ENCODE results near the gene TAOK1.

Gene TAOK1

DNA sequence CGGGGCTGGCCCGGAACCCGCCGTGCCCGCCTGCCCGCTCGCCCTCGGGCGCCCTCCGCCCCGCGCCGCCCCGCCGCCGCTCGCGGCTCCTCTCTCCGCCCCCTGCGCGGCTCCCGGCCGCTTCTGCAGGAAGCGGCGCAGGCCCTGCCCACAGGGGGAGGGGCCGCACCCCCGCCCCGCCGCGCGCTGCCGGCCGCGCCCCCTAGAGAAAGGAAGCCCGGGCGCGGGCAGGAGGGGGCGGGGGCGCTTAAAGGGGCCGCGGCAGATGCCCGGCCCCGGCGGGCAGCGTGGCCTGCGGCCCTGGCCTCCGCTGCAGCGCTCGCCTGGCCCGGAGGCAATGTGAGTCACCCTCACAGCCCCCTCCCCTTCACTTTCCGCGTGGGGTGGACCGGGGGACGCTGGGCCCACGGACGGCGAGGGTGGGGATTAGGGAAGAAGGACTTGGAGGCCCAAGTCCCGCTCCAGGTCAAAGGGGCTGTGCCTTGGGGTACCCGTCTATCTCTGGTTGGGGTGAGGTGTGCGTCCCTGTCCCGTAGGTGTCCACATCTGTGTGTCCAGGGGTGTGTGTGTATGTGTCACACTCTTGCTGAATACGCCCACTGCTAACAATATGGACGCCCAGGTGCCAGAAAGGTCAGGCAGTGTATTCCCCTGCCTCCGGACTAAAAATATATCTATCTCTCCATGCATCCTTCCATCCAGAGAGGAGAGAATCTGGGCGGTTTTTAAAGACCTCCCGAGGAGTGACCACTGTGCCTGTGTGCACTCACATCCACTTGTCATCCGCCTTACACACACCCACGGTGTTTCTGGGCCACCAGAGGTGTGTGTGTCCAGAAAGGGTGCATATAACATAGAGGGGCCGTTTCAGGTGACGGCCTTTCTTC, 199.6 kb downstream of the TAOK1 start, which contains the start of gene GIT1 (continued):
- TF ChIP-seq ZNF518A (tag by site-specific recombination; conservative IDR thresholded peaks at IDR 0.05; ENCODE audit: low read depth) (no peak), RBAK (tag by site-specific recombination; IDR thresholded peaks at IDR 0.05) (no peak), ZNF16 (tag by site-specific recombination; IDR thresholded peaks at IDR 0.05; ENCODE audit: low read depth) (no peak), KLF9 (tag by site-specific recombination; IDR thresholded peaks at IDR 0.05; ENCODE audit: low read depth) (peak; percentile 44), GLIS1 (tag by site-specific recombination; IDR thresholded peaks at IDR 0.05) (no peak; the same call in 1 of the 2 replicates), ZFP3 (tag by site-specific recombination; IDR thresholded peaks at IDR 0.05; ENCODE audit: low read depth) (no peak), ZBTB26 (tag by site-specific recombination; optimal IDR thresholded peaks at IDR 0.05) (peak; percentile 49), ZNF707 (tag by site-specific recombination; IDR thresholded peaks at IDR 0.05) (no peak), ZNF610 (tag by site-specific recombination; IDR thresholded peaks at IDR 0.05; ENCODE audit: borderline replicate concordance) (no peak), ZNF157 (tag by site-specific recombination; IDR thresholded peaks at IDR 0.05) (no peak), ZNF112 (tag by site-specific recombination; IDR thresholded peaks at IDR 0.05) (no peak), ZNF169 (tag by site-specific recombination; IDR thresholded peaks at IDR 0.05) (no peak), ZNF510 (tag by site-specific recombination; IDR thresholded peaks at IDR 0.05; ENCODE audit: insufficient replicate concordance) (no peak), ZNF561 (tag by site-specific recombination; IDR thresholded peaks at IDR 0.05; ENCODE audit: borderline replicate concordance) (no peak), ZNF596 (tag by site-specific recombination; IDR thresholded peaks at IDR 0.05) (peak; percentile 11; the same call in 1 of the 2 replicates), HOXA7 (CRISPR knock-in tag; IDR thresholded peaks at IDR 0.05; ENCODE audit: borderline replicate concordance) (no peak), ZNF521 (tag by site-specific recombination; IDR thresholded peaks at IDR 0.05) (no peak), ZNF530 (tag by site-specific recombination; IDR thresholded peaks at IDR 0.05; ENCODE audit: low read depth) (no peak), ZNF266 (tag by site-specific recombination; IDR thresholded peaks at IDR 0.05; ENCODE audit: low read depth) (no peak), ZSCAN30 (tag by site-specific recombination; IDR thresholded peaks at IDR 0.05) (peak; percentile 62), ZNF664 (tag by site-specific recombination; IDR thresholded peaks at IDR 0.05) (no peak), ZNF274 (IDR thresholded peaks at IDR 0.05; ENCODE audit: low read length) (no peak), ZNF274 (tag by site-specific recombination; IDR thresholded peaks at IDR 0.05; ENCODE audit: borderline replicate concordance) (no peak), ZNF184 (tag by site-specific recombination; IDR thresholded peaks at IDR 0.05) (no peak), ZNF423 (tag by site-specific recombination; IDR thresholded peaks at IDR 0.05) (no peak), ZNF558 (tag by site-specific recombination; IDR thresholded peaks at IDR 0.05) (no peak), ZNF23 (tag by site-specific recombination; IDR thresholded peaks at IDR 0.05; ENCODE audit: borderline replicate concordance) (no peak)
- TF ChIP-seq, protein P1, sequence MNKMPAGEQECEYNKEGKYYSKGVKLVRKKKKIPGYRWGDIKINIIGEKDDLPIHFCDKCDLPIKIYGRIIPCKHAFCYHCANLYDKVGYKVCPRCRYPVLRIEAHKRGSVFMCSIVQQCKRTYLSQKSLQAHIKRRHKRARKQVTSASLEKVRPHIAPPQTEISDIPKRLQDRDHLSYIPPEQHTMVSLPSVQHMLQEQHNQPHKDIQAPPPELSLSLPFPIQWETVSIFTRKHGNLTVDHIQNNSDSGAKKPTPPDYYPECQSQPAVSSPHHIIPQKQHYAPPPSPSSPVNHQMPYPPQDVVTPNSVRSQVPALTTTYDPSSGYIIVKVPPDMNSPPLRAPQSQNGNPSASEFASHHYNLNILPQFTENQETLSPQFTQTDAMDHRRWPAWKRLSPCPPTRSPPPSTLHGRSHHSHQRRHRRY (tag by site-specific recombination; IDR thresholded peaks at IDR 0.05), result no peak
- TF ChIP-seq, protein P2, sequence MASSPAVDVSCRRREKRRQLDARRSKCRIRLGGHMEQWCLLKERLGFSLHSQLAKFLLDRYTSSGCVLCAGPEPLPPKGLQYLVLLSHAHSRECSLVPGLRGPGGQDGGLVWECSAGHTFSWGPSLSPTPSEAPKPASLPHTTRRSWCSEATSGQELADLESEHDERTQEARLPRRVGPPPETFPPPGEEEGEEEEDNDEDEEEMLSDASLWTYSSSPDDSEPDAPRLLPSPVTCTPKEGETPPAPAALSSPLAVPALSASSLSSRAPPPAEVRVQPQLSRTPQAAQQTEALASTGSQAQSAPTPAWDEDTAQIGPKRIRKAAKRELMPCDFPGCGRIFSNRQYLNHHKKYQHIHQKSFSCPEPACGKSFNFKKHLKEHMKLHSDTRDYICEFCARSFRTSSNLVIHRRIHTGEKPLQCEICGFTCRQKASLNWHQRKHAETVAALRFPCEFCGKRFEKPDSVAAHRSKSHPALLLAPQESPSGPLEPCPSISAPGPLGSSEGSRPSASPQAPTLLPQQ (tag by site-specific recombination; IDR thresholded peaks at IDR 0.05), result peak; percentile 98
- TF ChIP-seq, protein P3, sequence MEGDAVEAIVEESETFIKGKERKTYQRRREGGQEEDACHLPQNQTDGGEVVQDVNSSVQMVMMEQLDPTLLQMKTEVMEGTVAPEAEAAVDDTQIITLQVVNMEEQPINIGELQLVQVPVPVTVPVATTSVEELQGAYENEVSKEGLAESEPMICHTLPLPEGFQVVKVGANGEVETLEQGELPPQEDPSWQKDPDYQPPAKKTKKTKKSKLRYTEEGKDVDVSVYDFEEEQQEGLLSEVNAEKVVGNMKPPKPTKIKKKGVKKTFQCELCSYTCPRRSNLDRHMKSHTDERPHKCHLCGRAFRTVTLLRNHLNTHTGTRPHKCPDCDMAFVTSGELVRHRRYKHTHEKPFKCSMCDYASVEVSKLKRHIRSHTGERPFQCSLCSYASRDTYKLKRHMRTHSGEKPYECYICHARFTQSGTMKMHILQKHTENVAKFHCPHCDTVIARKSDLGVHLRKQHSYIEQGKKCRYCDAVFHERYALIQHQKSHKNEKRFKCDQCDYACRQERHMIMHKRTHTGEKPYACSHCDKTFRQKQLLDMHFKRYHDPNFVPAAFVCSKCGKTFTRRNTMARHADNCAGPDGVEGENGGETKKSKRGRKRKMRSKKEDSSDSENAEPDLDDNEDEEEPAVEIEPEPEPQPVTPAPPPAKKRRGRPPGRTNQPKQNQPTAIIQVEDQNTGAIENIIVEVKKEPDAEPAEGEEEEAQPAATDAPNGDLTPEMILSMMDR (tag by site-specific recombination; IDR thresholded peaks at IDR 0.05), result no peak

All from HEK293 (cell line).